OCI-LY7 (cell line): ENCODE measurements around the gene SMIM17. TPM values are rescaled to one million over a fixed set of nuclear protein-coding genes. Genes with fewer than 3 reads are reported as not detected.

ENCODE experiments used
- BruUV-seq: library from RNA; stranded (reverse); fragments of 400-500 nt; replicated peaks from 2 replicates; lab custom pipeline; 2021; lab: Mats Ljungman, UMichigan
- CTCF ChIA-PET: fragments of 300-600 bp; sonication (Branson Sonifier 250); formaldehyde crosslinking; loops from one replicate; lab custom pipeline; 2022; ENCODE audit warnings: antibody characterized with exemption; ENCODE audit not compliant: unreplicated experiment; lab: Charles Lee
- POLR2A ChIA-PET: fragments of 300-600 bp; sonication (Branson Sonifier 250); formaldehyde crosslinking; loops from one replicate; lab custom pipeline; 2022; ENCODE audit warnings: antibody characterized with exemption; lab: Charles Lee
- DNase-seq: peaks from one replicate; pipeline ENCODE4 v3.0.0-alpha.2; 2015; ENCODE audit warnings: low spot score
- H2AFZ ChIP-seq: fragments of 200-600 bp; sonication (generic), shearing (Covaris generic); 2 replicates; pipeline ENCODE4 v1.6.1; 2014; ENCODE audit warnings: mild to moderate bottlenecking, antibody characterized with exemption, low read length, moderate library complexity
- H3K27ac ChIP-seq: fragments of 200-600 bp; sonication (generic); 2 replicates; pipeline ENCODE4 v1.5.1; 2014; ENCODE audit warnings: mixed run types, low read depth, mild to moderate bottlenecking, moderate library complexity, low read length, inconsistent platforms; ENCODE audit not compliant: poor library complexity, severe bottlenecking
- H3K36me3 ChIP-seq: fragments of 200-600 bp; sonication (generic); 2 replicates; pipeline ENCODE4 v1.6.1; 2014; ENCODE audit warnings: mild to moderate bottlenecking, antibody characterized with exemption, low read length, moderate library complexity, mixed read lengths; ENCODE audit not compliant: insufficient read depth
- H3K4me1 ChIP-seq: fragments of 200-600 bp; sonication (generic); 2 replicates; pipeline ENCODE4 v1.5.1; 2014; ENCODE audit warnings: mild to moderate bottlenecking, low read length; ENCODE audit not compliant: insufficient read depth, poor library complexity, severe bottlenecking
- H3K4me2 ChIP-seq: fragments of 200-600 bp; sonication (generic); 2 replicates; pipeline ENCODE4 v1.6.1; 2014; ENCODE audit warnings: mild to moderate bottlenecking, low read length
- H3K4me3 ChIP-seq: fragments of 200-600 bp; sonication (generic); 2 replicates; pipeline ENCODE4 v1.5.1; 2014; ENCODE audit warnings: mild to moderate bottlenecking, low read depth, low read length; ENCODE audit not compliant: poor library complexity, severe bottlenecking
- H3K79me2 ChIP-seq: fragments of 200-600 bp; sonication (generic); 2 replicates; pipeline ENCODE4 v1.6.1; 2016; ENCODE audit warnings: low read depth, mild to moderate bottlenecking, low read length, moderate library complexity, mixed read lengths; ENCODE audit not compliant: insufficient read depth
- H3K9me2 ChIP-seq: fragments of 200-600 bp; sonication (generic); 2 replicates; pipeline ENCODE4 v1.6.1; 2016; ENCODE audit warnings: mild to moderate bottlenecking, low read length, mixed read lengths; ENCODE audit not compliant: insufficient read depth
- H3K9me3 ChIP-seq: fragments of 200-600 bp; sonication (generic); 2 replicates; pipeline ENCODE4 v1.6.1; 2014; ENCODE audit warnings: mild to moderate bottlenecking, mixed run types, low read length, mixed read lengths
- H4K20me1 ChIP-seq: fragments of 200-600 bp; sonication (generic); 2 replicates; pipeline ENCODE4 v1.6.1; 2014; ENCODE audit warnings: mild to moderate bottlenecking, antibody characterized with exemption, low read length, moderate library complexity, mixed read lengths; ENCODE audit not compliant: insufficient read depth
- CTCF ChIP-seq: fragments of 200-600 bp; sonication (generic); conservative IDR thresholded peaks from 2 replicates; pipeline ENCODE4 v1.5.1; 2014; ENCODE audit warnings: mild to moderate bottlenecking, antibody characterized with exemption, low read length, moderate library complexity, mixed read lengths
- EZH2phosphoT487 ChIP-seq: fragments of 200-600 bp; sonication (generic); IDR thresholded peaks from 2 replicates; pipeline ENCODE4 v1.6.1; 2018; ENCODE audit warnings: low read depth, borderline replicate concordance, mild to moderate bottlenecking, mixed run types, antibody characterized with exemption, low read length, moderate library complexity, mixed read lengths
- intact Hi-C: fragments of 100-400 bp; cut with micrococcal nuclease; formaldehyde crosslinking; loops from one replicate; pipeline ENCODE4 v1.10.0; 2022; ENCODE audit not compliant: unreplicated experiment
- total RNA-seq, 2 experiments: library from RNA; depleted of rRNA in 1 of 2; stranded (reverse); fragments of >200 nt in 1 of 2; shearing (Covaris generic) in 1 of 2; gene quantifications; 2 replicates each; pipeline ENCODE4 v1.2.3, GENCODE V29; 2014 to 2022

The SMIM17 gene
- total RNA-seq, 2 experiments from 2014 or later, result not detected

DNA sequence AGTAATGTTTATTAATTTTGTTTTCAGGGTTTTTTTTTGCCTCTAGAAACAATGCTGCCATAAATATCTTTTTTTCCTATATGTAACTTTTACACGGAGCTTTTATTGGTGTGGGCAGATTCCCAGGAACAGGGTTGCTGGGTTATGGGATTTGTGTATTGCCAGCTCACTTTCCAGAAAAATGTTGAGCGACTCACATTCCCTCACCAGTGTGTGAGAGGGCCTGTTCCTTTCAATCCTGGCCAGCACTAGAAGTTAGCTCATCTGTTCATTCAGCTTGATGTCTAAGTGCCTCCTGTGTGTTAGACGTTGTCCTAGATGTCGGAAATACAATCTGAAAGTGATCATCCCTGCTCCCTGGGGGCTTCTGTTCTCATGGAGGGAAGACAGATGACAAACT is 45.3 kb upstream of the SMIM17 start:
- H3K9me3 ChIP-seq, result no peaks in the 10 kb centered on the region; the same call in 1 of the 2 replicates
- TF ChIP-seq CTCF, result no peak
- no peak for TF ChIP-seq EZH2phosphoT487
- peaks cover 30% of the 10 kb centered on the region for H3K36me3 ChIP-seq
- no peaks in the 10 kb centered on the region for H3K9me2 ChIP-seq
- no peak overlapping the region for H3K4me2 ChIP-seq
- no TSS peak for BruUV-seq
- peaks cover 5% of the 10 kb centered on the region for H3K4me1 ChIP-seq
- no peak overlapping the region for H2AFZ ChIP-seq
- intact Hi-C loops, result no loop called here
- H3K27ac ChIP-seq, result no peak overlapping the region
- ChIA-PET CTCF (no interaction called here), POLR2A (no interaction called here)
- no peak overlapping the region for H3K4me3 ChIP-seq
- no peak for DNase-seq
- H3K79me2 ChIP-seq, result peaks cover 5% of the 10 kb centered on the region; the same call in 1 of the 2 replicates
- no peaks in the 10 kb centered on the region for H4K20me1 ChIP-seq

DNA sequence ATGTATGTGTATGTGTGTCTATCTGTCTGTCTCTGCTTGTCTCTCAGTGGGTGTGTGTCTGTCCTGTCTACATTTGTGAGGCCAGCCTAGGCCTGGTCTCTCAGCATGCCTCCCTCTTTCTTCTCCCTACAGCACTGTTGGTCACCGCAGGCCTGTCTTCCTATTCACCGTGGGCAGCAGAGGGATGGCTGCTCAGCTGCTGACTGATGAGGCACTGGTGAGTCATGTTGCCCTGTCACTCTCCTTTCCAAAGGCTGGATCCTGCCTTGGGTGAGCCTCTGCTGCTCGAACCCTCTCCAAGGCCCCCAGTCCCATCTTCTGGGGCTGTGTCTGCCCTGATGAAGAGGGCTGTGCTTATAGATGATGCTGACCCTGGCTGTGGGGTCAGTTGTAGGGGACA is 41.6 kb upstream of the SMIM17 start:
- Histone ChIP-seq H4K20me1 (no peaks in the 10 kb centered on the region), H3K36me3 (peaks cover 45% of the 10 kb centered on the region), H3K9me3 (no peaks in the 10 kb centered on the region; the same call in 1 of the 2 replicates), H2AFZ (no peak overlapping the region), H3K4me1 (no peaks in the 10 kb centered on the region), H3K9me2 (no peaks in the 10 kb centered on the region), H3K79me2 (no peaks in the 10 kb centered on the region), H3K4me2 (no peak overlapping the region), H3K27ac (no peak overlapping the region), H3K4me3 (no peak overlapping the region)
- ChIA-PET POLR2A (no interaction called here), CTCF (no interaction called here)
- intact Hi-C loops, result no loop called here
- no TSS peak for BruUV-seq
- DNase-seq, result no peak
- no peak for TF ChIP-seq CTCF
- TF ChIP-seq EZH2phosphoT487, result no peak

DNA sequence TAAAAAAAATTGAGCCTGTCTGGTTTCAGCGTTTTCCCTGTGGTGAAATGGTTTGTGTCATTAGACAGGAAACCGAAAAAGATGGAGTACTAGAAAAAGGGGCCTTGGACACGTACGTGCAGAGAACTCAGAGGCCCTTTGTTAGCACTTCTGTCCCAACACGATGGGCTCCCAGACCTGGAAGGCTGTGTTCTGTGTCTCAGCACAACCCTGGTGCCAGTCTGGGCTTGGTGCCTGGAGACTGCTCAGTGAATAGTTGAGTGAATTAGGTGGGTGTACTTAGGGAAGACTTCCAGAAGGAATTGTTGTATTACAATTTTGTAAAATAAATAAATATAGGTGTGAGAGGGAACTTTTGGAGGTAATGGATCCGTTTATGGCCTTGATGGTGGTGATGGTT is 39.1 kb upstream of the SMIM17 start:
- Histone ChIP-seq H3K9me2 (no peaks in the 10 kb centered on the region), H2AFZ (no peak overlapping the region), H4K20me1 (no peaks in the 10 kb centered on the region), H3K79me2 (no peaks in the 10 kb centered on the region), H3K36me3 (peaks cover 36% of the 10 kb centered on the region), H3K4me3 (no peak overlapping the region), H3K4me2 (no peak overlapping the region), H3K4me1 (no peaks in the 10 kb centered on the region), H3K27ac (no peak overlapping the region), H3K9me3 (peaks cover 3% of the 10 kb centered on the region; the same call in 1 of the 2 replicates)
- TF ChIP-seq EZH2phosphoT487 (no peak), CTCF (no peak)
- POLR2A ChIA-PET, result no interaction called here
- no TSS peak for BruUV-seq
- no peak for DNase-seq
- intact Hi-C loops, result no loop called here
- CTCF ChIA-PET, result no interaction called here
